GM12878 (cell line): ENCODE measurements around the gene TRIM7. TPM values are rescaled to one million over a fixed set of nuclear protein-coding genes. Genes with fewer than 3 reads are reported as not detected.

ENCODE experiments used
- ATAC-seq: fragments of 200-7000 bp; cut with Tn5 transposase; 3 replicates; pipeline ENCODE4 v1.9.1; 2020; ENCODE audit warnings: mild to moderate bottlenecking, moderate library complexity
- BruUV-seq: library from RNA; stranded (reverse); fragments of 400-500 nt; replicated peaks from 2 replicates; lab custom pipeline; 2021; lab: Mats Ljungman, UMichigan
- CTCF ChIA-PET: fragments of 300-600 bp; sonication (Branson Sonifier 250); formaldehyde crosslinking; extraction: SDS; loops from one replicate; lab custom pipeline; 2021; ENCODE audit warnings: inconsistent platforms; lab: Yijun Ruan, JAX
- POLR2A ChIA-PET: fragments of 350-600 bp; formaldehyde crosslinking; extraction: SDS; loops from one replicate; lab custom pipeline; 2021; ENCODE audit warnings: inconsistent platforms; lab: Charles Lee
- RAD21 ChIA-PET: fragments of 300-600 bp; sonication (Branson Sonifier 250); formaldehyde crosslinking; loops from one replicate; lab custom pipeline; 2023; ENCODE audit warnings: antibody characterized with exemption; ENCODE audit not compliant: unreplicated experiment; lab: Charles Lee
- SMC1A ChIA-PET: fragments of 300-600 bp; sonication (Branson Sonifier 250); formaldehyde crosslinking; loops from one replicate; lab custom pipeline; 2023; ENCODE audit not compliant: unreplicated experiment, uncharacterized antibody; lab: Charles Lee
- DNase-seq: peaks from one replicate; pipeline ENCODE4 v3.0.0-alpha.2; 2011; ENCODE audit warnings: low read depth, low spot score
- FAIRE-seq: peaks from 3 replicates; lab custom pipeline; 2011; peaks lifted over from hg19 to GRCh38; lab: Jason Lieb, UNC
- H2AFZ ChIP-seq: 2 replicates; pipeline ENCODE4 v1.6.0; 2011; ENCODE audit warnings: low read depth, low read length, control low read depth; ENCODE audit not compliant: control insufficient read depth
- H3K27ac ChIP-seq: 2 replicates; pipeline ENCODE4 v1.5.1; 2011; ENCODE audit warnings: control low read depth; ENCODE audit not compliant: control insufficient read depth, insufficient read depth
- H3K27me3 ChIP-seq, 2 experiments: replicated peaks in 1 of 2; 2 replicates each; pipeline versions ENCODE4 v1.6.0 to v1.6.1; 2011; ENCODE audit warnings: low read length in 1 of 2; ENCODE audit not compliant: control insufficient read depth in 2 of 2, insufficient read depth in 2 of 2
- H3K36me3 ChIP-seq, 2 experiments: 2 replicates each; pipeline ENCODE4 v1.5.1; 2011; ENCODE audit warnings: low read length in 1 of 2; ENCODE audit not compliant: control insufficient read depth in 2 of 2, insufficient read depth in 2 of 2
- H3K4me1 ChIP-seq: 2 replicates; pipeline ENCODE4 v1.6.1; 2011; ENCODE audit warnings: mild to moderate bottlenecking, low read length, moderate library complexity, mixed read lengths; ENCODE audit not compliant: control insufficient read depth, insufficient read depth
- H3K4me2 ChIP-seq: 2 replicates; pipeline ENCODE4 v1.6.0; 2011; ENCODE audit warnings: control low read depth; ENCODE audit not compliant: control insufficient read depth, insufficient read depth
- H3K4me3 ChIP-seq: fragments of 200-600 bp; sonication (generic); 2 replicates; pipeline ENCODE4 v1.5.1; 2016
- H3K79me2 ChIP-seq: 2 replicates; pipeline ENCODE4 v1.6.0; 2011; ENCODE audit warnings: low read length; ENCODE audit not compliant: control insufficient read depth, insufficient read depth
- H3K9ac ChIP-seq: 2 replicates; pipeline ENCODE4 v1.8.0; 2011; ENCODE audit warnings: low read length, control low read depth, mixed read lengths; ENCODE audit not compliant: control insufficient read depth, insufficient read depth
- H3K9me3 ChIP-seq: replicated peaks from 3 replicates; pipeline ENCODE4 v1.5.1; 2011; ENCODE audit warnings: mild to moderate bottlenecking, low read length; ENCODE audit not compliant: control insufficient read depth, insufficient read depth
- H4K20me1 ChIP-seq: 2 replicates; pipeline ENCODE4 v1.6.0; 2011; ENCODE audit not compliant: control insufficient read depth, insufficient read depth
- BCL11A ChIP-seq: IDR thresholded peaks from 2 replicates; pipeline ENCODE4 v1.6.1; 2011; ENCODE audit warnings: low read depth, low read length
- BHLHE40 ChIP-seq, 2 experiments: fragments of 450-650 bp in 1 of 2; IDR thresholded peaks; 2 replicates each; pipeline ENCODE4 v1.6.1; 2011 to 2017; ENCODE audit warnings: low read depth in 2 of 2, borderline replicate concordance in 1 of 2, improper control_type of control experiment in 1 of 2, low read length in 1 of 2, mild to moderate bottlenecking in 1 of 2
- BMI1 ChIP-seq: fragments of 450-650 bp; IDR thresholded peaks from 2 replicates; pipeline ENCODE4 v1.6.1; 2016; ENCODE audit warnings: mild to moderate bottlenecking, moderate library complexity, borderline replicate concordance
- CBFB ChIP-seq: IDR thresholded peaks from 2 replicates; pipeline ENCODE4 v1.6.1; 2016; ENCODE audit warnings: antibody characterized with exemption, low read depth
- CREB1 ChIP-seq: IDR thresholded peaks from 2 replicates; pipeline ENCODE4 v1.6.1; 2012; ENCODE audit warnings: low read depth, mild to moderate bottlenecking, inconsistent platforms
- EGR1 ChIP-seq, 2 experiments: IDR thresholded peaks; 1 replicate in 1 of 2; 2 replicates in 1 of 2; pipeline ENCODE4 v1.6.1; 2011 to 2012; ENCODE audit warnings: low read depth in 2 of 2, low read length in 2 of 2, borderline replicate concordance in 1 of 2, mild to moderate bottlenecking in 1 of 2, moderate library complexity in 1 of 2
- ETV6 ChIP-seq, 2 experiments: fragments of 450-650 bp in 1 of 2; IDR thresholded peaks in 1 of 2; conservative IDR thresholded peaks in 1 of 2; 2 replicates each; pipeline ENCODE4 v1.6.1; 2014; ENCODE audit warnings: antibody characterized with exemption in 1 of 2, borderline replicate concordance in 1 of 2, low read depth in 1 of 2, mild to moderate bottlenecking in 1 of 2, moderate library complexity in 1 of 2
- FOXK2 ChIP-seq: fragments of 450-650 bp; IDR thresholded peaks from 2 replicates; pipeline ENCODE4 v1.6.1; 2017; ENCODE audit warnings: mild to moderate bottlenecking, moderate library complexity
- HCFC1 ChIP-seq: fragments of 150-350 bp; IDR thresholded peaks from 2 replicates; pipeline ENCODE4 v1.6.1; 2014; ENCODE audit warnings: low read length
- IKZF2 ChIP-seq, 2 experiments: fragments of 450-650 bp; IDR thresholded peaks; 2 replicates each; pipeline ENCODE4 v1.6.1; 2017; ENCODE audit warnings: mild to moderate bottlenecking in 2 of 2, moderate library complexity in 2 of 2
- MEF2A ChIP-seq: IDR thresholded peaks from 2 replicates; pipeline ENCODE4 v1.6.1; 2011; ENCODE audit warnings: low read depth, mild to moderate bottlenecking, low read length, moderate library complexity; ENCODE audit not compliant: insufficient read depth
- MTA2 ChIP-seq: fragments of 450-650 bp; IDR thresholded peaks from 2 replicates; pipeline ENCODE4 v1.6.1; 2016; ENCODE audit warnings: low read depth, mild to moderate bottlenecking, moderate library complexity
- NBN ChIP-seq: fragments of 450-650 bp; IDR thresholded peaks from 2 replicates; pipeline ENCODE4 v1.6.1; 2016
- NFIC ChIP-seq: IDR thresholded peaks from 2 replicates; pipeline ENCODE4 v1.6.1; 2012; ENCODE audit warnings: low read depth, mild to moderate bottlenecking, inconsistent platforms, low read length, moderate library complexity
- RAD21 ChIP-seq: IDR thresholded peaks from 2 replicates; pipeline ENCODE4 v1.6.1; 2011; ENCODE audit warnings: mild to moderate bottlenecking, low read depth, low read length, moderate library complexity; ENCODE audit not compliant: insufficient read depth
- SREBF2 ChIP-seq: IDR thresholded peaks from 2 replicates; pipeline ENCODE4 v1.6.1; 2012; ENCODE audit warnings: mild to moderate bottlenecking, low read length
- SUZ12 ChIP-seq: fragments of 200-600 bp; sonication (generic); IDR thresholded peaks from one replicate; pipeline ENCODE4 v1.6.1; 2018; ENCODE audit warnings: antibody characterized with exemption, mild to moderate bottlenecking; ENCODE audit not compliant: unreplicated experiment
- TCF12 ChIP-seq: IDR thresholded peaks from 2 replicates; pipeline ENCODE4 v1.6.1; 2011; ENCODE audit warnings: low read depth, mild to moderate bottlenecking, low read length
- ZNF217 ChIP-seq: fragments of 450-650 bp; IDR thresholded peaks from 2 replicates; pipeline ENCODE4 v1.6.1; 2017; ENCODE audit warnings: antibody characterized with exemption, mild to moderate bottlenecking
- WGBS: methylation state at CpG from one replicate; pipeline ENCODE4 v1.1.6; 2016; ENCODE audit warnings: low lambda C conversion rate; ENCODE audit not compliant: insufficient replicate concordance, insufficient coverage; ENCODE audit errors: missing lambda C conversion rate; 5-methylcytosine and 5-hydroxymethylcytosine counted together
- in situ Hi-C: fragments of 300-500 bp; cut with MboI; formaldehyde crosslinking; loops from 9 replicates; pipeline ENCODE4 v1.14.3; 2018; ENCODE audit warnings: mixed read lengths
- intact Hi-C: fragments of 100-400 bp; cut with micrococcal nuclease; formaldehyde crosslinking; loops from one replicate; pipeline ENCODE4 v1.14.2; 2022; ENCODE audit not compliant: unreplicated experiment
- polyA plus RNA-seq, 11 experiments: library from polyadenylated mRNA; depleted of rRNA in 4 of 11; unstranded in 6 of 11; stranded (reverse) in 5 of 11; fragments of >200 nt; fragmentation: Nextera tagmentation in 4 of 11; fragmentation: Illumina TruSeq in 1 of 11; extraction: Ambion mirVana in 4 of 11; extraction: Trizol in 1 of 11; gene quantifications; 1 replicate in 1 of 11; 2 replicates in 10 of 11; pipeline versions ENCODE4 v1.2.1 to v1.2.3, GENCODE V29; 2011 to 2016; ENCODE audit warnings: inconsistent platforms in 2 of 11, missing spikeins in 2 of 11, low read depth in 1 of 11
- total RNA-seq, 4 experiments: library from RNA; depleted of rRNA in 3 of 4; stranded (reverse); fragments of >200 nt in 3 of 4; fragmentation: Illumina TruSeq in 1 of 4; extraction: Trizol in 1 of 4; gene quantifications; 2 replicates each; pipeline versions ENCODE4 v1.2.1 to v1.2.3, GENCODE V29; 2013 to 2021
- TF ChIP-seq, protein P1 (sequence below): fragments of 450-650 bp; IDR thresholded peaks from 2 replicates; pipeline ENCODE4 v1.6.1; 2016; ENCODE audit warnings: mild to moderate bottlenecking, moderate library complexity, borderline replicate concordance

The TRIM7 gene
- total and polyA plus RNA-seq, 10 of the 15 experiments (the other 5 are each of a cell fraction or from before 2014, with no cell fraction given): 0.02 to 1.6 (median 0.41) TPM

GRCh38 chr5:181246276-181247049 lies 41.5 kb upstream of the TRIM7 start:
- FAIRE-seq (no peak), ATAC-seq (peak; percentile 66), DNase-seq (no peak)
- ChIA-PET CTCF (interaction anchor here (0.6 to 3.5 kb wide), 4 partner anchors 8 to 62 kb away, joined by 3 to 12 read pairs (median 4); partner anchors contain the start of gene TRIM41), POLR2A (interaction anchor here (0.9 to 3.7 kb wide), 4 partner anchors 14 to 57 kb away, joined by 3 to 36 read pairs (median 17); partner anchors contain the start of genes TRIM41 and TRIM52), RAD21 (interaction anchor here (1.0 to 1.6 kb wide), 2 partner anchors 23 to 62 kb away, joined by 3 to 5 read pairs; partner anchors contain the start of gene TRIM41), SMC1A (interaction anchor here (0.7 to 2.2 kb wide), 5 partner anchors 8 to 416 kb away, joined by 3 to 6 read pairs (median 5); no protein-coding TSS in a partner anchor)
- H3K79me2 ChIP-seq: peaks cover 88% of the 10 kb centered on the region
- peak overlapping the region; percentile 96 for H3K4me2 ChIP-seq
- peaks cover 4 to 14% of the 10 kb centered on the region in 2 experiments; a peak in 3 of 4 replicates for H3K36me3 ChIP-seq
- intact Hi-C loops: no loop called here
- 1% methylated on average over 39 of the region's 55 CpGs for WGBS
- H3K27me3 ChIP-seq: no peaks in the 10 kb centered on the region
- in situ Hi-C loops: no loop called here
- peak overlapping the region; percentile 92 for H3K27ac ChIP-seq
- peak overlapping the region; percentile 79 for H2AFZ ChIP-seq
- TSS peak; percentile 65 for BruUV-seq
- H4K20me1 ChIP-seq: peaks cover 7% of the 10 kb centered on the region; the same call in 1 of the 2 replicates
- no peaks in the 10 kb centered on the region for H3K9me3 ChIP-seq
- peak overlapping the region; percentile 98 for H3K4me3 ChIP-seq
- peaks cover 21% of the 10 kb centered on the region for H3K4me1 ChIP-seq
- peak overlapping the region; percentile 88 for H3K9ac ChIP-seq
- no peak for TF ChIP-seq BMI1
- peak in 1 of 2 experiments; percentile 16; a peak in 1 of 4 replicates for TF ChIP-seq ETV6 (conservative IDR thresholded peaks at IDR 0.05 in 1 of 2, IDR thresholded peaks at IDR 0.05 in 1 of 2; ENCODE audit: borderline replicate concordance in 1 of 2, low read depth in 1 of 2)
- peak; percentile 34; the same call in 1 of the 2 replicates for TF ChIP-seq HCFC1
- TF ChIP-seq FOXK2: peak; percentile 70; the same call in 1 of the 2 replicates
- no peak for TF ChIP-seq NFIC
- TF ChIP-seq RAD21: no peak
- peak; percentile 62; the same call in 1 of the 2 replicates for TF ChIP-seq CREB1
- TF ChIP-seq, protein P1, sequence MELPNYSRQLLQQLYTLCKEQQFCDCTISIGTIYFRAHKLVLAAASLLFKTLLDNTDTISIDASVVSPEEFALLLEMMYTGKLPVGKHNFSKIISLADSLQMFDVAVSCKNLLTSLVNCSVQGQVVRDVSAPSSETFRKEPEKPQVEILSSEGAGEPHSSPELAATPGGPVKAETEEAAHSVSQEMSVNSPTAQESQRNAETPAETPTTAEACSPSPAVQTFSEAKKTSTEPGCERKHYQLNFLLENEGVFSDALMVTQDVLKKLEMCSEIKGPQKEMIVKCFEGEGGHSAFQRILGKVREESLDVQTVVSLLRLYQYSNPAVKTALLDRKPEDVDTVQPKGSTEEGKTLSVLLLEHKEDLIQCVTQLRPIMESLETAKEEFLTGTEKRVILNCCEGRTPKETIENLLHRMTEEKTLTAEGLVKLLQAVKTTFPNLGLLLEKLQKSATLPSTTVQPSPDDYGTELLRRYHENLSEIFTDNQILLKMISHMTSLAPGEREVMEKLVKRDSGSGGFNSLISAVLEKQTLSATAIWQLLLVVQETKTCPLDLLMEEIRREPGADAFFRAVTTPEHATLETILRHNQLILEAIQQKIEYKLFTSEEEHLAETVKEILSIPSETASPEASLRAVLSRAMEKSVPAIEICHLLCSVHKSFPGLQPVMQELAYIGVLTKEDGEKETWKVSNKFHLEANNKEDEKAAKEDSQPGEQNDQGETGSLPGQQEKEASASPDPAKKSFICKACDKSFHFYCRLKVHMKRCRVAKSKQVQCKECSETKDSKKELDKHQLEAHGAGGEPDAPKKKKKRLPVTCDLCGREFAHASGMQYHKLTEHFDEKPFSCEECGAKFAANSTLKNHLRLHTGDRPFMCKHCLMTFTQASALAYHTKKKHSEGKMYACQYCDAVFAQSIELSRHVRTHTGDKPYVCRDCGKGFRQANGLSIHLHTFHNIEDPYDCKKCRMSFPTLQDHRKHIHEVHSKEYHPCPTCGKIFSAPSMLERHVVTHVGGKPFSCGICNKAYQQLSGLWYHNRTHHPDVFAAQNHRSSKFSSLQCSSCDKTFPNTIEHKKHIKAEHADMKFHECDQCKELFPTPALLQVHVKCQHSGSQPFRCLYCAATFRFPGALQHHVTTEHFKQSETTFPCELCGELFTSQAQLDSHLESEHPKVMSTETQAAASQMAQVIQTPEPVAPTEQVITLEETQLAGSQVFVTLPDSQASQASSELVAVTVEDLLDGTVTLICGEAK: peak; percentile 78; the same call in 1 of the 2 replicates
- TF ChIP-seq SREBF2: 0 out of 2 replicates have a peak, but pooled peaks have one; percentile 3
- peak; percentile 78 for TF ChIP-seq NBN
- 0 out of 2 replicates have a peak, but pooled peaks have one; percentile 30 for TF ChIP-seq MEF2A
- peak; percentile 40; the same call in 1 of the 2 replicates for TF ChIP-seq MTA2
- peak; percentile 7; the same call in 1 of the 2 replicates for TF ChIP-seq TCF12
- peak; percentile 84; a peak in 3 of 4 replicates for TF ChIP-seq IKZF2 (IDR thresholded peaks at IDR 0.05)
- TF ChIP-seq BCL11A: no peak
- peak in 1 of 2 experiments; percentile 35; a peak in 1 of 4 replicates for TF ChIP-seq BHLHE40 (IDR thresholded peaks at IDR 0.05; ENCODE audit: borderline replicate concordance in 1 of 2, low read depth in 2 of 2, low read length in 1 of 2)
- TF ChIP-seq EGR1 (IDR thresholded peaks at IDR 0.05; ENCODE audit: borderline replicate concordance in 1 of 2, low read depth in 2 of 2, low read length in 2 of 2): peak in 1 of 2 experiments; percentile 94; a peak in 2 of 3 replicates
- no peak for TF ChIP-seq SUZ12
- TF ChIP-seq CBFB: no peak
- TF ChIP-seq ZNF217: no peak
